Neutrophil (primary cell): ENCODE data around the gene XRN2.

Experiments
- H3K27ac ChIP-seq: fragments of 200-600 bp; sonication (generic); 2 replicates; pipeline ENCODE4 v1.5.1; 2016; ENCODE audit warnings: mild to moderate bottlenecking, moderate library complexity
- H3K27me3 ChIP-seq: fragments of 200-600 bp; sonication (generic); 2 replicates; pipeline ENCODE4 v1.6.0; 2016; ENCODE audit warnings: mild to moderate bottlenecking
- H3K36me3 ChIP-seq: fragments of 200-600 bp; sonication (generic); 2 replicates; pipeline ENCODE4 v1.5.1; 2017
- H3K4me1 ChIP-seq, 2 experiments: fragments of 200-600 bp in 1 of 2; sonication (generic) in 1 of 2; 1 replicate in 1 of 2; 2 replicates in 1 of 2; pipeline versions ENCODE4 v1.5.1 to v1.6.1; 2013 to 2016; ENCODE audit warnings: low read depth in 1 of 2, low read length in 1 of 2, mild to moderate bottlenecking in 1 of 2, moderate library complexity in 1 of 2; ENCODE audit not compliant: control insufficient read depth in 1 of 2, insufficient read depth in 1 of 2
- H3K4me3 ChIP-seq, 2 experiments: fragments of 200-600 bp in 1 of 2; sonication (generic) in 1 of 2; 1 replicate in 1 of 2; 2 replicates in 1 of 2; pipeline ENCODE4 v1.5.1; 2013 to 2016; ENCODE audit warnings: low read depth in 1 of 2, low read length in 1 of 2, mild to moderate bottlenecking in 1 of 2, moderate library complexity in 1 of 2
- H3K9me3 ChIP-seq: fragments of 200-600 bp; sonication (generic); 2 replicates; pipeline ENCODE4 v1.5.1; 2016
- TF ChIP-seq, protein P1 (sequence below): fragments of 200-600 bp; sonication (generic); IDR thresholded peaks from 2 replicates; pipeline ENCODE4 v1.5.1; 2016; ENCODE audit warnings: antibody characterized with exemption

The XRN2 gene

GRCh38 chr20:21265261-21266190 lies 37.6 kb upstream of the XRN2 start:
- no peaks in the 10 kb centered on the region for H3K4me1 ChIP-seq
- H3K9me3 ChIP-seq = no peaks in the 10 kb centered on the region
- no peaks in the 10 kb centered on the region for H3K36me3 ChIP-seq
- no peak overlapping the region for H3K4me3 ChIP-seq
- peaks cover 21% of the 10 kb centered on the region for H3K27me3 ChIP-seq
- TF ChIP-seq, protein P1, sequence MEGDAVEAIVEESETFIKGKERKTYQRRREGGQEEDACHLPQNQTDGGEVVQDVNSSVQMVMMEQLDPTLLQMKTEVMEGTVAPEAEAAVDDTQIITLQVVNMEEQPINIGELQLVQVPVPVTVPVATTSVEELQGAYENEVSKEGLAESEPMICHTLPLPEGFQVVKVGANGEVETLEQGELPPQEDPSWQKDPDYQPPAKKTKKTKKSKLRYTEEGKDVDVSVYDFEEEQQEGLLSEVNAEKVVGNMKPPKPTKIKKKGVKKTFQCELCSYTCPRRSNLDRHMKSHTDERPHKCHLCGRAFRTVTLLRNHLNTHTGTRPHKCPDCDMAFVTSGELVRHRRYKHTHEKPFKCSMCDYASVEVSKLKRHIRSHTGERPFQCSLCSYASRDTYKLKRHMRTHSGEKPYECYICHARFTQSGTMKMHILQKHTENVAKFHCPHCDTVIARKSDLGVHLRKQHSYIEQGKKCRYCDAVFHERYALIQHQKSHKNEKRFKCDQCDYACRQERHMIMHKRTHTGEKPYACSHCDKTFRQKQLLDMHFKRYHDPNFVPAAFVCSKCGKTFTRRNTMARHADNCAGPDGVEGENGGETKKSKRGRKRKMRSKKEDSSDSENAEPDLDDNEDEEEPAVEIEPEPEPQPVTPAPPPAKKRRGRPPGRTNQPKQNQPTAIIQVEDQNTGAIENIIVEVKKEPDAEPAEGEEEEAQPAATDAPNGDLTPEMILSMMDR = no peak
- no peak overlapping the region for H3K27ac ChIP-seq

DNA sequence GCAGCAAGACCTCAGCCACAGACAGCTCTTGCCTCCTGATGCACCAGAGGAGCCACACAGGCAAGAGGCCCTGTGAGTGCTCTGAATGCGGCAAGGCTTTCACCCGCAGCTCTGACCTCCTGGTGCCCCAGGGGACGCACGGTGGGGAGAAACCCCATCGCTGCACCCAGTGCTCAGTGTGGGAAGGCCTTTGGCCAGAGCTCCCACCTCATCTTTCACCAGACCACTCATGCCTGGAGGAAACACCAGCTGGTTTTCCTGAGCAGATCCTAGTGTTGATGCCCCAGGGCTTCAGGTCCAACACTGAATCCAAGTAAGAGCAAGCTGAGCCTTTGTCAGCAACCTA lies 37.0 kb upstream of the XRN2 start:
- no peak overlapping the region for H3K4me3 ChIP-seq
- H3K27me3 ChIP-seq = peaks cover 21% of the 10 kb centered on the region
- no peaks in the 10 kb centered on the region for H3K36me3 ChIP-seq
- TF ChIP-seq, protein P1 = no peak
- H3K27ac ChIP-seq = no peak overlapping the region
- H3K9me3 ChIP-seq = no peaks in the 10 kb centered on the region
- H3K4me1 ChIP-seq = no peaks in the 10 kb centered on the region

DNA sequence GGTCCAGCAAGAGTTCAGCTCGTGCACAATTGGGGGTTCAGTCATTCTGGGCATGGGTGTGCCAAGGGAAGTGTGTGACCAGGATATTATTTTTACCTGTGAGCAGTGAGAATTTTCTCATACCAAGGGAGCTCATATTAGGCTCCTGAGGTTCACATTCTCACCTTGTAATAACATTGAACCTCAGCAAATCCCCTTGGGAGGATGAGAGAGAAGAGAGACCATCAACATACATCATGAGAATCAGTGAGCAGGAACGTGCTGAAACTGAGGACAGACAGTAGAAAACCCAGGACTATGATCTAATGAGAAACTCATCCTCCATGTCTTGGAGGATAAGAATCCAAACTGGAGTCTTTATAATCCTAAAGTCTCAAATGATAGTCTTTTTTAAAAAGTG lies 33.4 kb upstream of the XRN2 start:
- TF ChIP-seq, protein P1 = no peak
- Histone ChIP-seq H3K27me3 (peaks cover 42% of the 10 kb centered on the region), H3K4me3 (no peak overlapping the region), H3K9me3 (no peaks in the 10 kb centered on the region), H3K36me3 (no peaks in the 10 kb centered on the region), H3K4me1 (no peaks in the 10 kb centered on the region), H3K27ac (no peak overlapping the region)

DNA sequence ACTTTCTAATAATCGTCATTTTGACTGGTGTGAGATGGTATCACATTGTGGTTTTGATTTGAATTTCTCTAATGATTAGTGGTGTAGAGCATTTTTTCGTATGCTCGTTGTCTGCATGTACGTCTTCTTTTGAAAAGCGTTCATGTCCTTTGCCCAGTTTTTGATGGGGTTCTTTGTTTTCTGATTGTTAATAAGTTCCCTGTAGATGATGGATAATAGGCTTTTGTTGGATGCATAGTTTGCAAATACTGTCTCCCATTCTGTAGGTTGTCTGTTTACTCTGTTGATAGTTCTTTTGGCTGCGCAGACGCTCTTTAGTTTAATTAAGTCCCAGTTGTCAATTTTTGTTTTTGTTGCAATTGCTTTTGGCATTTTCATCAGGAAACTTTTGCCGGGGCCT lies 32.3 kb upstream of the XRN2 start:
- H3K4me1 ChIP-seq = no peaks in the 10 kb centered on the region
- TF ChIP-seq, protein P1 = no peak
- peaks cover 47% of the 10 kb centered on the region for H3K27me3 ChIP-seq
- no peaks in the 10 kb centered on the region for H3K9me3 ChIP-seq
- H3K27ac ChIP-seq = no peak overlapping the region
- no peaks in the 10 kb centered on the region for H3K36me3 ChIP-seq
- H3K4me3 ChIP-seq = no peak overlapping the region

DNA sequence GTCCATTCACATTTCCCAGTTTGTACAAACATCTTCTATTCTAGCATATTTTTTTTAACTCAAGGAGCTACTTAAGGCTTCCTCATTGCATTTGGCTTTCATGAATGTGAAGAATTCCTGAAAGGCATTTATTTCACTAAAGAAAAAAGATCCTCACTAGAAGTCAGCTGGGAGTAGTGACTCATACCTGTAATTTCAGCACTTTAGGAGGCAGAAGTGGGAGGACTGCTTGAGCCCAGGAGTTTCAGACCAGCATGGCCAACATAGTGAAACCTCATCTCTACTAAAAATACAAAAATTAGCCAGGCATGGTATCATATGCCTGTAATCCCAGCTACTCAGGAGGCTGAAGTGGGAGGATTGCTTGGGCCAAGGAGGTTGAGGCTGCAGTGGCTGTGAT lies 30.9 kb upstream of the XRN2 start:
- Histone ChIP-seq H3K27me3 (peaks cover 59% of the 10 kb centered on the region), H3K9me3 (no peaks in the 10 kb centered on the region), H3K4me3 (no peak overlapping the region), H3K27ac (no peak overlapping the region), H3K4me1 (no peaks in the 10 kb centered on the region), H3K36me3 (no peaks in the 10 kb centered on the region)
- TF ChIP-seq, protein P1 = no peak
